Mucosa of stomach (tissue), 1 donor: ENCODE results near the gene CDK1.
A peak's percentile ranks its signal among the peaks of the same experiment; 100 is the strongest.

Experiments
- H3K27me3 ChIP-seq: one replicate; pipeline ENCODE4 v1.7.0; 2013; ENCODE audit warnings: mild to moderate bottlenecking, low read length; ENCODE audit not compliant: control insufficient read depth, insufficient read depth
- H3K36me3 ChIP-seq: one replicate; pipeline ENCODE4 v1.7.0; 2013; ENCODE audit warnings: low read length; ENCODE audit not compliant: control insufficient read depth, insufficient read depth
- H3K4me1 ChIP-seq: one replicate; pipeline ENCODE4 v1.7.0; 2013; ENCODE audit warnings: mild to moderate bottlenecking, low read length; ENCODE audit not compliant: control insufficient read depth, insufficient read depth
- H3K4me3 ChIP-seq: one replicate; pipeline ENCODE4 v1.7.0; 2013; ENCODE audit warnings: low read length
- H3K9ac ChIP-seq: one replicate; pipeline ENCODE4 v1.7.0; 2013; ENCODE audit warnings: mild to moderate bottlenecking, low read length, moderate library complexity
- H3K9me3 ChIP-seq: one replicate; pipeline ENCODE4 v1.7.0; 2013; ENCODE audit warnings: mild to moderate bottlenecking, low read length, moderate library complexity; ENCODE audit not compliant: control insufficient read depth
- donor health status: Pancreatic carcinoma.

Gene CDK1

GRCh38 chr10:60747817-60748469 is 30.3 kb upstream of the CDK1 start:
- no peaks in the 10 kb centered on the region for H3K27me3 ChIP-seq
- H3K9me3 ChIP-seq = no peaks in the 10 kb centered on the region
- H3K36me3 ChIP-seq = no peaks in the 10 kb centered on the region

GRCh38 chr10:60753152-60753551 is 25.1 kb upstream of the CDK1 start:
- Histone ChIP-seq H3K27me3 (no peaks in the 10 kb centered on the region), H3K36me3 (no peaks in the 10 kb centered on the region), H3K4me1 (no peaks in the 10 kb centered on the region), H3K9ac (no peak overlapping the region), H3K4me3 (no peak overlapping the region), H3K9me3 (no peaks in the 10 kb centered on the region)

More at GRCh38 chr10:60747817-60748469, 30.3 kb upstream of the CDK1 start:
- no peaks in the 10 kb centered on the region for H3K4me1 ChIP-seq
- no peak overlapping the region for H3K9ac ChIP-seq
- no peak overlapping the region for H3K4me3 ChIP-seq

GRCh38 chr10:60753817-60754216 is 24.5 kb upstream of the CDK1 start:
- H3K4me1 ChIP-seq = no peaks in the 10 kb centered on the region
- H3K9ac ChIP-seq = no peak overlapping the region
- H3K9me3 ChIP-seq = no peaks in the 10 kb centered on the region
- no peak overlapping the region for H3K4me3 ChIP-seq
- H3K36me3 ChIP-seq = no peaks in the 10 kb centered on the region
- H3K27me3 ChIP-seq = no peaks in the 10 kb centered on the region

- Histone ChIP-seq H3K4me1 (no peaks in the 10 kb centered on the region), H3K9me3 (no peaks in the 10 kb centered on the region), H3K4me3 (no peak overlapping the region), H3K36me3 (no peaks in the 10 kb centered on the region), H3K9ac (no peak overlapping the region), H3K27me3 (no peaks in the 10 kb centered on the region)
These were observed 20.8 kb upstream of the CDK1 start for GRCh38 chr10:60757420-60757895.

GRCh38 chr10:60759181-60759580 is 19.1 kb upstream of the CDK1 start:
- Histone ChIP-seq H3K4me1 (no peaks in the 10 kb centered on the region), H3K9me3 (no peaks in the 10 kb centered on the region), H3K27me3 (no peaks in the 10 kb centered on the region), H3K9ac (no peak overlapping the region), H3K36me3 (no peaks in the 10 kb centered on the region), H3K4me3 (no peak overlapping the region)

- no peaks in the 10 kb centered on the region for H3K27me3 ChIP-seq
- no peaks in the 10 kb centered on the region for H3K9me3 ChIP-seq
- no peaks in the 10 kb centered on the region for H3K4me1 ChIP-seq
- no peak overlapping the region for H3K4me3 ChIP-seq
- no peaks in the 10 kb centered on the region for H3K36me3 ChIP-seq
- no peak overlapping the region for H3K9ac ChIP-seq
These were observed 17.5 kb upstream of the CDK1 start for GRCh38 chr10:60760711-60761210.

GRCh38 chr10:60762554-60762953 is 15.7 kb upstream of the CDK1 start:
- H3K9ac ChIP-seq = no peak overlapping the region
- no peaks in the 10 kb centered on the region for H3K4me1 ChIP-seq
- H3K4me3 ChIP-seq = no peak overlapping the region
- H3K27me3 ChIP-seq = no peaks in the 10 kb centered on the region
- no peaks in the 10 kb centered on the region for H3K9me3 ChIP-seq
- H3K36me3 ChIP-seq = no peaks in the 10 kb centered on the region

GRCh38 chr10:60767424-60767823 is 10.9 kb upstream of the CDK1 start:
- H3K27me3 ChIP-seq = no peaks in the 10 kb centered on the region
- H3K4me3 ChIP-seq = no peak overlapping the region
- no peaks in the 10 kb centered on the region for H3K9me3 ChIP-seq
- no peaks in the 10 kb centered on the region for H3K4me1 ChIP-seq
- H3K9ac ChIP-seq = no peak overlapping the region
- H3K36me3 ChIP-seq = no peaks in the 10 kb centered on the region

- Histone ChIP-seq H3K36me3 (no peaks in the 10 kb centered on the region), H3K27me3 (no peaks in the 10 kb centered on the region), H3K4me1 (no peaks in the 10 kb centered on the region), H3K4me3 (no peak overlapping the region), H3K9ac (no peak overlapping the region), H3K9me3 (no peaks in the 10 kb centered on the region)
These were observed 8.9 kb upstream of the CDK1 start for GRCh38 chr10:60769406-60769805.

- Histone ChIP-seq H3K9ac (peak overlapping the region; percentile 72), H3K4me1 (no peaks in the 10 kb centered on the region), H3K27me3 (no peaks in the 10 kb centered on the region), H3K4me3 (no peak overlapping the region), H3K36me3 (no peaks in the 10 kb centered on the region), H3K9me3 (no peaks in the 10 kb centered on the region)
These were observed 523 bp upstream of the CDK1 start for GRCh38 chr10:60777696-60778213.

- no peaks in the 10 kb centered on the region for H3K4me1 ChIP-seq
- H3K27me3 ChIP-seq = no peaks in the 10 kb centered on the region
- H3K4me3 ChIP-seq = no peak overlapping the region
- no peaks in the 10 kb centered on the region for H3K9me3 ChIP-seq
- no peaks in the 10 kb centered on the region for H3K36me3 ChIP-seq
- peak overlapping the region; percentile 47 for H3K9ac ChIP-seq
These were observed 906 bp downstream of the CDK1 start for GRCh38 chr10:60778971-60779796.

- Histone ChIP-seq H3K36me3 (no peaks in the 10 kb centered on the region), H3K27me3 (no peaks in the 10 kb centered on the region), H3K4me1 (no peaks in the 10 kb centered on the region), H3K4me3 (no peak overlapping the region), H3K9me3 (no peaks in the 10 kb centered on the region), H3K9ac (no peak overlapping the region)
These were observed 3.4 kb downstream of the CDK1 start for GRCh38 chr10:60781661-60782060.
